Skeletal muscle tissue (tissue), 5 donors: ENCODE results near the gene TM9SF2. TPM values are rescaled to one million over a fixed set of nuclear protein-coding genes. Genes with fewer than 3 reads are reported as not detected.

Source experiments
- H3K27ac ChIP-seq: one replicate; pipeline ENCODE4 v1.7.0; 2013; ENCODE audit warnings: mild to moderate bottlenecking, low read depth, low read length, inconsistent platforms
- H3K27me3 ChIP-seq, 3 donors: one replicate each; pipeline ENCODE4 v1.7.0; 2013; ENCODE audit warnings: low read length in 3 of 3; ENCODE audit not compliant: control insufficient read depth in 3 of 3, insufficient read depth in 3 of 3
- H3K36me3 ChIP-seq, 3 donors: one replicate each; pipeline ENCODE4 v1.7.0; 2013; ENCODE audit warnings: low read length in 3 of 3; ENCODE audit not compliant: control insufficient read depth in 3 of 3, insufficient read depth in 3 of 3
- H3K4me1 ChIP-seq, 3 donors: one replicate each; pipeline ENCODE4 v1.7.0; 2013; ENCODE audit warnings: low read length in 3 of 3, mild to moderate bottlenecking in 3 of 3; ENCODE audit not compliant: control insufficient read depth in 3 of 3, insufficient read depth in 3 of 3
- H3K4me3 ChIP-seq, 3 donors: one replicate each; pipeline ENCODE4 v1.7.0; 2013; ENCODE audit warnings: low read length in 3 of 3
- H3K9ac ChIP-seq, 3 donors: one replicate each; pipeline ENCODE4 v1.7.0; 2013; ENCODE audit warnings: low read length in 3 of 3, mild to moderate bottlenecking in 3 of 3, moderate library complexity in 2 of 3, low read depth in 1 of 3
- H3K9me3 ChIP-seq, 3 donors: one replicate each; pipeline ENCODE4 v1.7.0; 2013; ENCODE audit warnings: low read length in 3 of 3; ENCODE audit not compliant: control insufficient read depth in 3 of 3
- small RNA-seq: library from RNA; depleted of rRNA; stranded (forward); fragments of <200 nt; gene quantifications from one replicate; pipeline ENCODE3, GENCODE V24; 2014
- total RNA-seq: library from RNA; depleted of rRNA; stranded (reverse); fragments of >200 nt; gene quantifications from one replicate; pipeline ENCODE4 v1.2.3, GENCODE V29; 2014
- donor health status: Osteomylitis.

Gene TM9SF2
- total RNA-seq, 1 donor from 2014 or later, result 116 TPM

DNA sequence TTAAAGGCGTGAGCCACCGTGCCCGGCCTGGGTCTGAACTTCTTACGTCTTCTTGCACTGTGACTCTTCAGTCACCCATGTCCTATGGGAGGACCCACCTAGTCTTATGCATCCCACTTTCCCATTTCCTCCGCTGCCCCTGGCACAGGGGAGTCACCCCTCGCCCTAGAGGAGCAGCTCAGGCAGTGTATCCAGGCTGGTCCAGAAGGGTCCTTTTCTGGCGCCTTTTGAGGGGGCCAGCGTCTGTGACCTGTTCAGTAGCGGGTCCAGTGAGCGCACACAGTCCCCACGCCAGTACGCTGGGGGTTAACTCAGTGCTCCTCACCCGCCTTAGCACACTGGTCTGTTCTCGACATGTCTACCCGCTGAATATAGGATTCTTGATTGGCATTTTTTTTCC lies 107.1 kb downstream of the TM9SF2 start:
- Histone ChIP-seq H3K4me3 (no peak overlapping the region), H3K27ac (no peak overlapping the region), H3K9me3 (no peaks in the 10 kb centered on the region), H3K27me3 (no peaks in the 10 kb centered on the region), H3K36me3 (no peaks in the 10 kb centered on the region), H3K9ac (no peak overlapping the region), H3K4me1 (peaks cover 7 to 11% (median 7%) of the 10 kb centered on the region in 3 donors)

DNA sequence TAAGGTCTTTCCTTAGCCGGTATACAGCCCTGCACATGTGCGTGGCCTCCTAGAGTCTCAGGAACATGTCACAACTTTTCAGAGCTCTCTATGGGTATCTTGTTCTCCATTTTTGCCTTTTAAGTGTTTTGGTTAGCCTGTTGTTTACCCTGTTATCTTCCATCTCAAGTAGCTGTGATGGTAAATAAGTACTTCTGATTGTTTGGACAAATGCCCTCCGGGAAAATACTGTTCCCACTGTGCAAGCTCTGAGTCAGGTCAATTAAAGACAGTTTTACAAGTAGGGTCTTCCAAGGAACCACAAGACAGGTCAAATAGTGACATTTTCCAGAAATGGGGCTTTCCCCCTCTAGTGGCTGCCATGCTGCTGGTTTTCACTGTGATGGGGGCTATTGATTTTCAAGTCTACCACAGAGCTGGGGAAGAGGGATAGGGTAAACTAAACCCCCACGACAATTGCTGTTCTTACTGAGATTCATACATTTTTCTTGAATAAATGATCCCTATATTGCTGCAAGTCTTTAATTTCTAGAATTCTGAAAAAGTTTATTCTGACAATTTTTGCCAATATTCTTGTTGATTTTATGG lies 109.5 kb downstream of the TM9SF2 start:
- Histone ChIP-seq H3K9ac (no peak overlapping the region), H3K27ac (no peak overlapping the region), H3K4me1 (peaks cover 3 to 6% (median 5%) of the 10 kb centered on the region in 3 donors), H3K9me3 (no peaks in the 10 kb centered on the region), H3K4me3 (no peak overlapping the region), H3K36me3 (no peaks in the 10 kb centered on the region), H3K27me3 (no peaks in the 10 kb centered on the region)

Small RNA genes within 50 kb of the gene (small RNA-seq; reads per million reads assigned to genes)
- 0.09 reads per million for gene AL139035.1

Other genes with a start within 250 kb of the TM9SF2 start
- under 0.01 TPM for gene GPR18, start 243.1 kb upstream of the TM9SF2 start, total RNA-seq
- 4.7 TPM for gene GPR183, start 194.1 kb upstream of the TM9SF2 start, total RNA-seq
- 3.1 TPM for gene CLYBL, start 105.2 kb downstream of the TM9SF2 start, total RNA-seq